T-cell (primary cell): Measurements from ENCODE around the gene CD2BP2. TPM values are rescaled to one million over a fixed set of nuclear protein-coding genes. Genes with fewer than 3 reads are reported as not detected.
"Not testable (repeated sequence)": the region's sequence is repeated elsewhere in the genome, so short reads cannot be mapped to it uniquely, and the experiment has no call there.

Experiments
- ATAC-seq, 4 experiments: fragments of 200-7000 bp in 3 of 4; fragments of 150-1000 bp in 1 of 4; cut with Tn5 transposase; replicated peaks in 1 of 4; 1 replicate in 3 of 4; 2 replicates in 1 of 4; pipeline ENCODE4 v1.10.0; 2021; ENCODE audit warnings: moderate library complexity in 3 of 4, mild to moderate bottlenecking in 2 of 4, moderate number of reproducible peaks in 1 of 4
- CTCF ChIA-PET, 2 donors: fragments of 300-600 bp; sonication (Branson Sonifier 250); formaldehyde crosslinking; loops; one replicate each; lab custom pipeline; 2022; ENCODE audit warnings: antibody characterized with exemption in 2 of 2; lab: Charles Lee
- POLR2A ChIA-PET, 2 donors: fragments of 300-600 bp; sonication (Branson Sonifier 250); formaldehyde crosslinking; loops; one replicate each; lab custom pipeline; 2022; ENCODE audit warnings: antibody characterized with exemption in 2 of 2; lab: Charles Lee
- DNase-seq, 35 experiments: peaks; one replicate each; pipeline versions ENCODE4 v3.0.0 to v3.0.0-alpha.2; 2013 to 2023
- H3K27ac ChIP-seq: one replicate; pipeline ENCODE4 v1.5.1; 2013; ENCODE audit warnings: low read length
- H3K27me3 ChIP-seq, 2 experiments: replicated peaks in 1 of 2; 1 replicate in 1 of 2; 2 replicates in 1 of 2; pipeline versions ENCODE4 v1.6.1 to v1.7.0; 2013; ENCODE audit warnings: low read length in 1 of 2, mixed read lengths in 1 of 2; ENCODE audit not compliant: control insufficient read depth in 2 of 2, insufficient read depth in 2 of 2; ENCODE audit errors: extremely low read depth in 1 of 2
- H3K36me3 ChIP-seq, 2 donors: 1 replicate in 1 of 2; 2 replicates in 1 of 2; pipeline versions ENCODE4 v1.6.1 to v1.7.0; 2013; ENCODE audit warnings: low read length in 1 of 2; ENCODE audit not compliant: control insufficient read depth in 2 of 2, insufficient read depth in 1 of 2; ENCODE audit errors: extremely low read depth in 1 of 2
- H3K4me1 ChIP-seq, 2 experiments: 1 replicate in 1 of 2; 2 replicates in 1 of 2; pipeline versions ENCODE4 v1.6.1 to v1.7.0; 2013; ENCODE audit warnings: low read length in 2 of 2, mixed read lengths in 1 of 2; ENCODE audit not compliant: insufficient read depth in 2 of 2, control insufficient read depth in 1 of 2; ENCODE audit errors: extremely low read depth in 1 of 2
- H3K4me3 ChIP-seq, 2 donors: 1 replicate in 1 of 2; 2 replicates in 1 of 2; pipeline versions ENCODE4 v1.5.1 to v1.7.0; 2013; ENCODE audit warnings: mild to moderate bottlenecking in 2 of 2, low read length in 1 of 2, moderate library complexity in 1 of 2; ENCODE audit not compliant: control insufficient read depth in 1 of 2; ENCODE audit errors: extremely low read depth in 1 of 2
- H3K9me3 ChIP-seq: 2 replicates; pipeline ENCODE4 v1.7.0; 2013
- H3K27ac Mint-ChIP-seq, 2 donors: one replicate each; pipeline ENCODE4 v1.8.0; 2020 to 2021; ENCODE audit warnings: mild to moderate bottlenecking in 2 of 2, mixed read lengths in 2 of 2
- H3K27me3 Mint-ChIP-seq, 2 donors: one replicate each; pipeline ENCODE4 v1.8.0; 2021 to 2022; ENCODE audit warnings: mixed read lengths in 2 of 2
- H3K36me3 Mint-ChIP-seq: one replicate; pipeline ENCODE4 v1.8.0; 2021; ENCODE audit warnings: mixed read lengths
- H3K4me1 Mint-ChIP-seq, 3 donors: one replicate each; pipeline ENCODE4 v1.8.0; 2020 to 2022; ENCODE audit warnings: mixed read lengths in 3 of 3, mild to moderate bottlenecking in 1 of 3
- H3K4me3 Mint-ChIP-seq, 3 donors: one replicate each; pipeline ENCODE4 v1.8.0; 2020 to 2022; ENCODE audit warnings: mild to moderate bottlenecking in 3 of 3, mixed read lengths in 3 of 3, moderate library complexity in 3 of 3
- H3K9me3 Mint-ChIP-seq, 3 donors: one replicate each; pipeline ENCODE4 v1.8.0; 2020 to 2022; ENCODE audit warnings: mixed read lengths in 3 of 3
- WGBS: methylation state at CpG from one replicate; pipeline ENCODE4 v1.1.5; 2013; ENCODE audit warnings: missing lambda C conversion rate; ENCODE audit not compliant: insufficient coverage; 5-methylcytosine and 5-hydroxymethylcytosine counted together
- total RNA-seq, 35 experiments: library from RNA in 6 of 35; stranded (reverse) in 6 of 35; fragments of 120-200 nt in 1 of 35; gene quantifications; one replicate each; pipeline versions ENCODE4 v1.2.1 to v1.2.4 and lab custom pipeline; 2013 to 2026

CD2BP2 gene
- total RNA-seq, 5 donors from 2014 or later (not counting 1 experiment from before 2014, with no cell fraction given), result 38.9 to 80.3 (median 73.3) TPM

GRCh38 chr16:30342751-30343490 is 12.2 kb downstream of the CD2BP2 start:
- H3K27me3 ChIP-seq, result no peaks in the 10 kb centered on the region
- Mint-ChIP-seq H3K4me3 (no peak overlapping the region), H3K27ac (no peak overlapping the region), H3K9me3 (no peaks in the 10 kb centered on the region), H3K4me1 (peaks cover 4 to 5% (median 4%) of the 10 kb centered on the region in 3 donors), H3K36me3 (no peaks in the 10 kb centered on the region), H3K27me3 (no peaks in the 10 kb centered on the region)
- H3K9me3 ChIP-seq, result no peaks in the 10 kb centered on the region
- WGBS, result 95% methylated on average over 26 of the region's 32 CpGs
- ATAC-seq (no peak), DNase-seq (no peak)
- no peaks in the 10 kb centered on the region for H3K36me3 ChIP-seq
- H3K4me1 ChIP-seq, result peaks cover 2 to 10% of the 10 kb centered on the region in 2 experiments
- H3K27ac ChIP-seq, result no peak overlapping the region
- CTCF ChIA-PET, result interaction anchor here in 1 of 2 donors (0.5 kb wide), 1 partner anchor 22 kb away, joined by 4 read pairs; no protein-coding TSS in a partner anchor
- no peak overlapping the region for H3K4me3 ChIP-seq
- POLR2A ChIA-PET, result no interaction called here

DNA sequence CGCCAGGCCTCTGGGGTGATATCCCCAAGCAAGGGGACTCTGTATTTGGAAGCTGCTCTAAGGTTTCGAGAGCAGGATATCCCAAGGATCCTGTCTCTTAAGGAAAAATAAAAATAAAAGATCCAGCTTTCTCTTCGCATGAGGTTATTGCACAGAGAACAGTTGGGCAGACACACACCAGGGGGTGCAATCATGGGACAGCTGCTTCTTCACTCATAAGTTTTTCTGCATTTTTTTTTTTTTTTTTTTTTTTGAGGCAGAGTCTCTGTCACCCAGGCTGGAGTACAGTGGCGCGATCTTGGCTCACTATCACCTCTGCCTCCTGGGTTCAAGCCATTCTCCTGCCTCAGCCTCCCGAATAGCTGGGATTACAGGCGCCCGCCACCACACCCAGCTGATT is 13.1 kb downstream of the CD2BP2 start:
- CTCF ChIA-PET, H3K9me3 Mint-ChIP-seq: not testable (repeated sequence)
- POLR2A ChIA-PET, result interaction anchor here in 1 of 2 donors (0.6 kb wide), 1 partner anchor 222 kb away, joined by 3 read pairs; no protein-coding TSS in a partner anchor

DNA sequence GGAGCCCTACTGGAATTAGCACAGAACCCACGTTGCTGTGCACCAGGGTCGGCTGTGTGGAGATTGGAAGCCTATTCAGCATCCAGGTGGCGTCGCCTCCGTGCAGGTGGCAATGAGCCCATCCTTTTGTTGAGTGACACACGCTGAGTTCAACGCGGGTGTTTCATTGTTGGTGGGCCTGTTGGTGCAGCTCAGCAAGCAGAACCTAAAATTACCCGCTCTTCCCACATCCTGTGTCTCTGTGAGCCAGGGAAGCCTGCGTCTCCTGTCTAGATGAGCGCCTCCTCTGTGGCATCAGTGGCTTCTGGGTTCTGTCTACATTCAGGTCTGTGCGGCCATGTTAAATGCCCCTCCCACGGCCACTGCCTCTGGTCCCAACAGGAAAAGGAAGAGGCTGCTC is 14.5 kb downstream of the CD2BP2 start:
- no peak overlapping the region for H3K4me3 ChIP-seq
- H3K4me3 Mint-ChIP-seq, result peak overlapping the region in 1 of 3 donors; percentile 34
- H3K27ac Mint-ChIP-seq, result peak overlapping the region in 1 of 2 donors; percentile 16
- peaks cover 8 to 13% of the 10 kb centered on the region in 2 experiments for H3K4me1 ChIP-seq
- H3K27ac ChIP-seq, result no peak overlapping the region
- ATAC-seq (peak in 2 of 4 experiments; percentile 30 to 75), DNase-seq (peak in 3 of 35 experiments; percentile 20 to 38 (median 35))
- H3K27me3 ChIP-seq, result no peaks in the 10 kb centered on the region
- H3K27me3 Mint-ChIP-seq, result no peaks in the 10 kb centered on the region
- ChIA-PET CTCF (no interaction called here), POLR2A (interaction anchor here in 1 of 2 donors (0.6 kb wide), 1 partner anchor 392 kb away, joined by 7 read pairs; no protein-coding TSS in a partner anchor)
- no peaks in the 10 kb centered on the region for H3K36me3 Mint-ChIP-seq
- H3K36me3 ChIP-seq, result no peaks in the 10 kb centered on the region
- H3K9me3 ChIP-seq, result no peaks in the 10 kb centered on the region
- WGBS, result 33% methylated on average over 13 of the region's 13 CpGs
- no peaks in the 10 kb centered on the region for H3K9me3 Mint-ChIP-seq
- peaks cover 11 to 17% (median 17%) of the 10 kb centered on the region in 3 donors for H3K4me1 Mint-ChIP-seq

More for the DNA sequence above, 13.1 kb downstream of the CD2BP2 start:
- not testable (repeated sequence) for H3K36me3 ChIP-seq, H3K27me3 Mint-ChIP-seq, H3K36me3 Mint-ChIP-seq, DNase-seq, ATAC-seq, H3K4me3 Mint-ChIP-seq, H3K27me3 ChIP-seq, H3K9me3 ChIP-seq, H3K4me1 ChIP-seq, H3K27ac ChIP-seq, H3K27ac Mint-ChIP-seq, H3K4me3 ChIP-seq
- H3K4me1 Mint-ChIP-seq, result peaks cover 5 to 11% (median 9%) of the 10 kb centered on the region in 3 donors
- 95% methylated on average over 4 of the region's 8 CpGs for WGBS

- H3K27me3 Mint-ChIP-seq, DNase-seq, H3K27me3 ChIP-seq, POLR2A ChIA-PET, H3K9me3 ChIP-seq, H3K36me3 ChIP-seq, H3K27ac Mint-ChIP-seq, H3K36me3 Mint-ChIP-seq, ATAC-seq, H3K27ac ChIP-seq, H3K4me3 Mint-ChIP-seq, H3K4me3 ChIP-seq, CTCF ChIA-PET, H3K9me3 Mint-ChIP-seq: not testable (repeated sequence)
- peaks cover 15 to 28% (median 22%) of the 10 kb centered on the region in 3 donors for H3K4me1 Mint-ChIP-seq
- WGBS, result no CpG with 5 or more reads among the region's 5 CpGs
- peaks cover 9 to 15% of the 10 kb centered on the region in 2 experiments for H3K4me1 ChIP-seq
Observed at GRCh38 chr16:30338715-30339114, 16.4 kb downstream of the CD2BP2 start.

DNA sequence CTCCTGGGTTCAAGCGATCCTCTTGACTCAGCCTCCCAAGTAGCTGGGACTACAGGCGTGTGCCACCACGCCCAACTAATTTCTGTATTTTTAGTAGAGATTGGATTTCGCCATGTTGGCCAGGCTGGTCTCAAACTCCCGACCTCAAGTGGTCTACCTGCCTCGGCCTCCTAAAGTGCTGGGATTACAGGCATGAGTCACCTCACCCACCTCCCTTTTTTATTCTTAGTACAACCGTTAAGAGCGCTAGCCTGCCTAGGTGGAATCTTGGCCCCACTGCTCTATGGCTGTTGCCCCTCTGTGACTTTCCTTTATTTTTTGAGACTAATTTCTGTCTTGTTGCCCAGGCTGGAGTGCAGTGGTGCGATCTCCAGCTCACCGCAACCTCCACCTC is 17.1 kb downstream of the CD2BP2 start:
- H3K9me3 Mint-ChIP-seq, CTCF ChIA-PET, ATAC-seq, H3K4me3 ChIP-seq, H3K36me3 ChIP-seq, POLR2A ChIA-PET, H3K9me3 ChIP-seq, H3K27me3 Mint-ChIP-seq, DNase-seq, H3K27ac Mint-ChIP-seq, H3K36me3 Mint-ChIP-seq, H3K27ac ChIP-seq, H3K27me3 ChIP-seq: not testable (repeated sequence)
- 95% methylated on average over 2 of the region's 10 CpGs for whole genome bisulfite sequencing
- H3K4me1 ChIP-seq, result peaks cover 9 to 15% of the 10 kb centered on the region in 2 experiments
- peak overlapping the region in 1 of 3 donors; percentile 91 for H3K4me3 Mint-ChIP-seq
- H3K4me1 Mint-ChIP-seq, result peaks cover 17 to 28% (median 24%) of the 10 kb centered on the region in 3 donors

DNA sequence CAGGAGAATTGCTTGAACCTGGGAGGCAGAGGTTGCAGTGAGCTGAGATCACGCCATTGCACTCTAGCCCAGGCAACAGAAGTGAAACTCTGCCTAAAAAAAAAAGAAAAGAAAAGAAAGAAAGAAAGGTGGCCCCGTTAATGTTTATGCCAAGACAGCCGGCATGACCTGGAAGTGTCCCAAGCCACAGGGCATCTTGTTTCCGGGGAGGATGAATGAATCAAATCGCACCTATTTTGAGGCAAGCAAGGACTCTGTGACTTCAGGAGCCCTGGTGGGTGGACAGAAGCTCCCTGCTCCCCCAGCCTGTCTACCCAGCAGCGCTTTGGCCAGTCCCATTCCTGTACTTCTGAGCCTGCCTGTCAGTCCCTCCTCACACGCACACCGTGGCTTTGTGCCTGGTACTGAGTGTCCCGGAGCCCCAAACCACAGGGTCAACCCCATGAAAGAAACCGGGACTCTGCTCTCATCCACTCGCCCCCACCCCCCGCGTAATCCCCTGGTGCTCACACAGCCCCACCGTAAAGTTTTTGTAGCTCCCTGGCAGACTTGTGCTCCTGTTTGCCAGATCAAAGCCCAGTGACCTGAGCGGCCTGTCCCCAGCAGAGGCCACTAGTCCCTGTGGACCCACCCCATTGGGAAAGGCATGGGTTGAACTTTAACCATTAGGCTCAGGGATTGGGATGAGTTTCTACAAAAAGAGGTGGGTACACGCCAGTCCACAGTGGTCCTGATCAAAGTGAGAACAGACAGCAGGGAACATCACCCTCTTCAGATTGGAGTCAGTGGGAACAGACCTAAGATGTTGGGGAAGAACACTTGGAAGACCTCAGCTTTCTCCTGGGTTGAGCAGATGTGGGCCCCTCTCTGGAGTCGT is 19.3 kb downstream of the CD2BP2 start:
- peaks cover 9 to 13% of the 10 kb centered on the region in 2 experiments for H3K4me1 ChIP-seq
- ChIA-PET CTCF (interaction anchor here (0.6 to 1.4 kb wide), 3 partner anchors 35 to 544 kb away, joined by 3 to 4 read pairs (median 3); partner anchors contain the start of gene DCTPP1 (in 1 of the 2)), POLR2A (interaction anchor here (0.6 to 0.7 kb wide), 2 partner anchors 16 to 82 kb away, joined by 3 to 5 read pairs; no protein-coding TSS in a partner anchor)
- peak overlapping the region; percentile 47 to 58 for H3K4me3 ChIP-seq
- H3K9me3 ChIP-seq, result no peaks in the 10 kb centered on the region
- 28% methylated on average over 11 of the region's 17 CpGs for WGBS
- Mint-ChIP-seq H3K4me3 (peak overlapping the region; percentile 83 to 92 (median 91)), H3K36me3 (no peaks in the 10 kb centered on the region), H3K27ac (peak overlapping the region; percentile 86 to 87), H3K4me1 (peaks cover 26 to 35% (median 26%) of the 10 kb centered on the region in 3 donors), H3K27me3 (no peaks in the 10 kb centered on the region), H3K9me3 (no peaks in the 10 kb centered on the region)
- H3K36me3 ChIP-seq, result no peaks in the 10 kb centered on the region
- DNase-seq (peak in 5 of 35 experiments; percentile 14 to 59 (median 16)), ATAC-seq (no peak)
- H3K27ac ChIP-seq, result peak overlapping the region; percentile 63
- H3K27me3 ChIP-seq, result no peaks in the 10 kb centered on the region
